MM.1S (cell line): ENCODE results near the gene ADD1.

Experiments used
- DNase-seq: peaks from one replicate; pipeline ENCODE4 v3.0.0-alpha.2; 2015
- H2AFZ ChIP-seq: fragments of 300-600 bp; sonication (generic); 2 replicates; pipeline ENCODE4 v1.6.0; 2016; ENCODE audit warnings: antibody characterized with exemption, low read length
- H3F3A ChIP-seq: fragments of 300-600 bp; sonication (generic); 2 replicates; pipeline ENCODE4 v1.6.1; 2016; ENCODE audit warnings: mild to moderate bottlenecking, antibody characterized with exemption, low read length, moderate library complexity, mixed read lengths; ENCODE audit not compliant: insufficient read depth
- H3K27ac ChIP-seq: fragments of 300-600 bp; sonication (generic); 2 replicates; pipeline ENCODE4 v1.5.1; 2016; ENCODE audit warnings: mild to moderate bottlenecking, low read length
- H3K27me3 ChIP-seq: fragments of 300-600 bp; sonication (generic); replicated peaks from 2 replicates; pipeline ENCODE4 v1.6.0; 2016; ENCODE audit warnings: low read length; ENCODE audit not compliant: insufficient read depth
- H3K36me3 ChIP-seq: fragments of 300-600 bp; sonication (generic); replicated peaks from 2 replicates; pipeline ENCODE4 v1.6.1; 2016; ENCODE audit warnings: mild to moderate bottlenecking, low read length, mixed read lengths; ENCODE audit not compliant: insufficient read depth
- H3K4me1 ChIP-seq: fragments of 300-600 bp; sonication (generic); 2 replicates; pipeline ENCODE4 v1.6.1; 2016; ENCODE audit warnings: low read length, mixed read lengths
- H3K4me2 ChIP-seq: fragments of 300-600 bp; sonication (generic); 2 replicates; pipeline ENCODE4 v1.6.0; 2016; ENCODE audit warnings: low read depth, low read length
- H3K4me3 ChIP-seq: fragments of 300-600 bp; sonication (generic); 2 replicates; pipeline ENCODE4 v1.5.1; 2016; ENCODE audit warnings: low read length, mixed read lengths
- H3K79me2 ChIP-seq: fragments of 300-600 bp; sonication (generic); 2 replicates; pipeline ENCODE4 v1.6.1; 2016; ENCODE audit warnings: mixed run types, low read length, mixed read lengths
- H3K9ac ChIP-seq: fragments of 300-600 bp; sonication (generic); 2 replicates; pipeline ENCODE4 v1.6.1; 2016; ENCODE audit warnings: low read length, mixed read lengths
- H3K9me2 ChIP-seq: fragments of 300-600 bp; sonication (generic); replicated peaks from 2 replicates; pipeline ENCODE4 v1.6.1; 2016; ENCODE audit warnings: mild to moderate bottlenecking, low read length, mixed read lengths; ENCODE audit not compliant: insufficient read depth
- H3K9me3 ChIP-seq: fragments of 300-600 bp; sonication (generic); replicated peaks from 2 replicates; pipeline ENCODE4 v1.6.1; 2016; ENCODE audit warnings: mild to moderate bottlenecking, low read length, mixed read lengths; ENCODE audit not compliant: insufficient read depth
- H4K20me1 ChIP-seq: fragments of 300-600 bp; sonication (generic); 2 replicates; pipeline ENCODE4 v1.6.1; 2016; ENCODE audit warnings: mild to moderate bottlenecking, low read length, moderate library complexity, mixed read lengths; ENCODE audit not compliant: insufficient read depth
- EZH2 ChIP-seq: fragments of 300-600 bp; sonication (generic); optimal IDR thresholded peaks from 2 replicates; pipeline ENCODE3; 2017; ENCODE audit warnings: low read depth, mild to moderate bottlenecking, antibody characterized with exemption, low read length, mixed read lengths
- EZH2phosphoT487 ChIP-seq: fragments of 300-600 bp; sonication (generic); IDR thresholded peaks from 2 replicates; pipeline ENCODE4 v1.6.1; 2018; ENCODE audit warnings: antibody characterized with exemption, low read length
- TF ChIP-seq, protein P1 (sequence below): fragments of 300-600 bp; sonication (generic); IDR thresholded peaks from 2 replicates; pipeline ENCODE4 v1.5.1; 2016; ENCODE audit warnings: antibody characterized with exemption, low read length, mixed read lengths

Gene ADD1

GRCh38 chr4:2927016-2927695 lies 83.5 kb downstream of the ADD1 start:
- no peak overlapping the region for H3K4me3 ChIP-seq
- no peak overlapping the region for H3K4me2 ChIP-seq
- TF ChIP-seq EZH2phosphoT487 = no peak
- no peak for TF ChIP-seq EZH2
- H3K4me1 ChIP-seq = no peaks in the 10 kb centered on the region
- H3K27me3 ChIP-seq = no peaks in the 10 kb centered on the region
- H4K20me1 ChIP-seq = no peaks in the 10 kb centered on the region
- no peak overlapping the region for H2AFZ ChIP-seq
- H3F3A ChIP-seq = no peaks in the 10 kb centered on the region; the same call in 1 of the 2 replicates
- no peaks in the 10 kb centered on the region for H3K36me3 ChIP-seq
- no peak overlapping the region for H3K27ac ChIP-seq
- no peak overlapping the region for H3K9ac ChIP-seq
- H3K9me2 ChIP-seq = no peaks in the 10 kb centered on the region
- DNase-seq = no peak
- no peaks in the 10 kb centered on the region for H3K79me2 ChIP-seq
- H3K9me3 ChIP-seq = no peaks in the 10 kb centered on the region

- no peak overlapping the region for H3K27ac ChIP-seq
- no peaks in the 10 kb centered on the region for H3K4me1 ChIP-seq
- TF ChIP-seq EZH2 = no peak
- no peak for TF ChIP-seq EZH2phosphoT487
- TF ChIP-seq, protein P1, sequence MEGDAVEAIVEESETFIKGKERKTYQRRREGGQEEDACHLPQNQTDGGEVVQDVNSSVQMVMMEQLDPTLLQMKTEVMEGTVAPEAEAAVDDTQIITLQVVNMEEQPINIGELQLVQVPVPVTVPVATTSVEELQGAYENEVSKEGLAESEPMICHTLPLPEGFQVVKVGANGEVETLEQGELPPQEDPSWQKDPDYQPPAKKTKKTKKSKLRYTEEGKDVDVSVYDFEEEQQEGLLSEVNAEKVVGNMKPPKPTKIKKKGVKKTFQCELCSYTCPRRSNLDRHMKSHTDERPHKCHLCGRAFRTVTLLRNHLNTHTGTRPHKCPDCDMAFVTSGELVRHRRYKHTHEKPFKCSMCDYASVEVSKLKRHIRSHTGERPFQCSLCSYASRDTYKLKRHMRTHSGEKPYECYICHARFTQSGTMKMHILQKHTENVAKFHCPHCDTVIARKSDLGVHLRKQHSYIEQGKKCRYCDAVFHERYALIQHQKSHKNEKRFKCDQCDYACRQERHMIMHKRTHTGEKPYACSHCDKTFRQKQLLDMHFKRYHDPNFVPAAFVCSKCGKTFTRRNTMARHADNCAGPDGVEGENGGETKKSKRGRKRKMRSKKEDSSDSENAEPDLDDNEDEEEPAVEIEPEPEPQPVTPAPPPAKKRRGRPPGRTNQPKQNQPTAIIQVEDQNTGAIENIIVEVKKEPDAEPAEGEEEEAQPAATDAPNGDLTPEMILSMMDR = no peak
- no peak overlapping the region for H3K4me2 ChIP-seq
- H3K4me3 ChIP-seq = no peak overlapping the region
- H2AFZ ChIP-seq = no peak overlapping the region
- H3K9ac ChIP-seq = no peak overlapping the region
- no peaks in the 10 kb centered on the region for H3K36me3 ChIP-seq
- H3K9me2 ChIP-seq = no peaks in the 10 kb centered on the region
- no peaks in the 10 kb centered on the region for H4K20me1 ChIP-seq
- DNase-seq = no peak
- no peaks in the 10 kb centered on the region for H3K9me3 ChIP-seq
- H3K79me2 ChIP-seq = no peaks in the 10 kb centered on the region
- H3F3A ChIP-seq = no peaks in the 10 kb centered on the region; the same call in 1 of the 2 replicates
- no peaks in the 10 kb centered on the region for H3K27me3 ChIP-seq
Observed at GRCh38 chr4:2927696-2928075, 84.0 kb downstream of the ADD1 start.

DNA sequence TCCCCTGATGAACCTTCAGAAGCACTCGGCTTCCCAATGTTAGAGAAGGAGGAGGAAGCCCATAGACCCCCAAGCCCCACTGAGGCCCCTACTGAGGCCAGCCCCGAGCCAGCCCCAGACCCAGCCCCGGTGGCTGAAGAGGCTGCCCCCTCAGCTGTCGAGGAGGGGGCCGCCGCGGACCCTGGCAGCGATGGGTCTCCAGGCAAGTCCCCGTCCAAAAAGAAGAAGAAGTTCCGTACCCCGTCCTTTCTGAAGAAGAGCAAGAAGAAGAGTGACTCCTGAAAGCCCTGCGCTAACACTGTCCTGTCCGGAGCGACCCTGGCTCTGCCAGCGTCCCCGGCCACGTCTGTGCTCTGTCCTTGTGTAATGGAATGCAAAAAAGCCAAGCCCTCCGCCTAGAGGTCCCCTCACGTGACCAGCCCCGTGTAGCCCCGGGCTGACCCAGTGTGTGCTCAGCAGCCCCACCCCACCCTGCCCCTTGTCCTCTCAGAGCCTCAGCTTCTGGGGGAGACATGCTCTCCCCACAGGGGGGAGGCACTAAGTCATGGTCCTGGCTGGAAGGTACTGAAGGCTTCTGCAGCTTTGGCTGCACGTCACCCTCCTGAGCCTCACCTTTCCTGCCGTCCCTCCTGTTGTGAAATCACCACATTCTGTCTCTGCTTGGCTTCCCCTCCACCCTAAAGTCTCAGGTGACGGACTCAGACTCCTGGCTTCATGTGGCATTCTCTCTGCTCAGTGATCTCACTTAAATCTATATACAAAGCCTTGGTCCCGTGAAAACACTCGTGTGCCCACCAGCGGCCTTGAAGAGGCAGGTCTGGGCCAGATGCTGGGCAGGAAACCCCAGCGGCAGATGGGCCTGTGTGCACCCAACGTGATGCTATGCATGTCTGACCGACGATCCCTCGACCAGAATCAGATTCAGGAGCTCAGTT lies 84.9 kb downstream of the ADD1 start:
- Histone ChIP-seq H3K79me2 (no peaks in the 10 kb centered on the region), H3K36me3 (no peaks in the 10 kb centered on the region), H4K20me1 (no peaks in the 10 kb centered on the region), H3K4me3 (no peak overlapping the region), H3K4me2 (no peak overlapping the region), H3F3A (no peaks in the 10 kb centered on the region; the same call in 1 of the 2 replicates), H3K9me2 (no peaks in the 10 kb centered on the region), H3K4me1 (no peaks in the 10 kb centered on the region), H3K27ac (no peak overlapping the region), H3K27me3 (no peaks in the 10 kb centered on the region), H3K9ac (no peak overlapping the region), H3K9me3 (no peaks in the 10 kb centered on the region), H2AFZ (no peak overlapping the region)
- DNase-seq = no peak
- TF ChIP-seq EZH2 (no peak), EZH2phosphoT487 (no peak)
- TF ChIP-seq, protein P1 = no peak
